ENCODE data around the gene ANKRD40CL.
A peak's percentile ranks its signal among the peaks of the same experiment; 100 is the strongest.

The ANKRD40CL gene

DNA sequence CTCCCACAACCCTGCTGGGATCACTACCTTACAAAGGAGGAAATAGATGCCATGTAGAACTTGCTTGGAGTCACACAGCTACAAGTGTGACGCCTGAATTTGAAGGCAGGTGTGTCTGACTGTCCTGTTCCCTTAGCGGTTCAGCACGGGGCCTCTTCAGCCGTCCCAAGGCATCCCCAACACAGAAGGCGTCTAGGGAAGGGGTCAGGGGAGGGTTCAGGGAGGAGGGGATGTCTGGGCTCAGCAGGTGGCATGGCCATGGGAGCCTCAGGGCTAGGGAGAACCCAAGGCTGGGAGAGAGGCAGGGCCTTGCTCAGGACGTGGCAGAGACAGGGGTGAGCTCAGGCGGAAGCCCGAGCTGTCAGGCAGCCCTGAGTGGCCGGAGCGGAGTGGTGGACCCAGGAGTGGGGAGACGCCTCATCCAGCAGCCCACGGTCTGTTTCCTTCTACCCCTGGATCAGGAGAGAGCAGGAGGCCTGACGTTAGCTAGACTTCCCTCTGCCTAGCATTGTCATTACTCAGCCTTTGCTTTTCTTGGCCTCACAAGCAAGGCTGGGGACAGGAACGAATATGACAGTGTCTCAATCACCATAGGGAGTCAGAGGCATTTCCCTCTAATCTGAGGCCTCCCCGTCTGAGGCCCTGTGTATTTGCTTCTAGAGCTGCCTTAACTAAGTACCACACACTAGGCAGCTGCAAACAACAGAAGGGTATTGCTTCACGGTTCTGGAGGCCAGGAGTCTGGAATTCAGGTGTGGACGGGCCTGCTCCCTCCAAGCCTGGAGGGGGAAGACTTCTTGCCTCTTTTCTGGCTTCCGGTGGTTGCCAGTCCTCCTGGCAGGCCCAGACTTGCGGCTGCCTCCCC lies 31.3 kb upstream of the ANKRD40CL start:
- no peak for TF ChIP-seq GATA2 (IDR thresholded peaks at IDR 0.05; ENCODE audit: low read depth, low read length)
- TF ChIP-seq GATA3 (IDR thresholded peaks at IDR 0.05; ENCODE audit: low read depth, low read length), result no peak

DNA sequence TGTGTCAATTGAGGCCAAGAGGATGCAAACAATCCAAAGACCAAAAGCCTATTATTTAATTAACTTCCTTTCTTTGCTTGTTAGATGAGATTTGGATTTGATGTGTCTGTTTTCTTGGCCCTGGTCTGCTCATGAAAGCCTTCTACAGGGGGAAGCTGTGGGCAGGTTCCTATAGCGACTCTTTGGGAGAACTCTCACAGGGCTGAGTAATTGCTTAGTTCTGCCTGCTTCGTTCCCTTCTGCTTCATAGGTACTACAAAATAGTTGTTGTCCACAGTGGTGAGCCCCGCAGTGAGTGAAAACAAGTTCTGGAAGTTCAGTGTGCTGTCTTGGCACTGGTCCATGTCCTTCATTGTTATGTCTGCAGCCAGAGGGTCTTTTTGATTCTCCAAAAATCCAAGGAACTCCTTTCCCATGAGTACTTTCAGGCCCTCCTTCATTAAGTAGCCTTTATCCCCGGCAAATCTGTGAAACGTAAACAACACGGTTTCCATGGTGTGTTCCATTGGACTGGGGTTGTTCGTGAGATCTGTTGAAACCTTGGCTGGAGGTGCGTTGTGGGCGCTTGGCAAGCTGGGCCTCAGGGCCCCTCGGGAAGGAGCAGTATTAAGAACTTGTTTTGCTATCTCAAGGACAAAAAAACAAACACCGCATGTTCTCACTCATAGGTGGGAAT lies 30.0 kb upstream of the ANKRD40CL start:
- TF ChIP-seq GATA3 (IDR thresholded peaks at IDR 0.05; ENCODE audit: low read depth, low read length) (no peak), GATA2 (IDR thresholded peaks at IDR 0.05; ENCODE audit: low read depth, low read length) (no peak)

DNA sequence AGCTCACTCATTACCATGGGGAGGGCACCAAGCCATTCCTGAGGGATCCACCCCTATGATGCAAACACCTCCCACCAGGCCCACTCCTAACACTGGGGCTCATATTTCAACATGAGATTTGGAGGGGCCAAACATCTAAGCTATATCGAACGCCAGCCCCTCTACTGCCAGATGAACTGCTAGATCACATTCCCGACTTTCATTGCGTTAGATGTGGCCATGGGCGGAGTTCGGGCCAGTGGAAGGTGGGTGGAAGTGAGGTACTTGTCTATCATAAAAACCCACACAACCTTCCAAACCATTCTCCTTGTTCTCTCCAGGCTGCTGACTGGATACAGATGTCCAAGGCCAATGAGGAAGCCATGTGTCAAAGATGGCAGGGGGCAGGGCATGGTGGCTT lies 27.0 kb upstream of the ANKRD40CL start:
- TF ChIP-seq GATA2 (IDR thresholded peaks at IDR 0.05; ENCODE audit: low read depth, low read length) (no peak), GATA3 (IDR thresholded peaks at IDR 0.05; ENCODE audit: low read depth, low read length) (no peak)

DNA sequence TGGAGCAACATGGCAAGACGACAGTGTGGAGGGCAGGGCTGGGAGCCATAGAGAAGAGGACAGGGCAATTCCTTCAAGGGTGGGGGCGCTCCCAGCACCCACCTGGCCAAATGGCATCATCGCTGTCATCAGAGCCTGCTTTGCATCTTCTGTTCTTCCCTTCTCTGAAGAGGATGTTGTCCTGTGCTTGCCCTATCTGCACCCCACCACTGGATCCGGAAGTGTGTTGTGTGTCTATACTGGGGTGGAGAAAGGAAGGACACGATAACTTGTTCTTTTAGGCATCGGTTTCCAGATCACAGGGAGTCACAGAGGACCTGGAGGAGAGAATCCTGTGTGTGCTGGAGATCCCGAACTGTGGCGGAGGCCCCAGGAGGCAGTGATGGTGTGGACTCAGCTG lies 25.7 kb upstream of the ANKRD40CL start:
- TF ChIP-seq GATA2 (IDR thresholded peaks at IDR 0.05; ENCODE audit: low read depth, low read length) (no peak), GATA3 (IDR thresholded peaks at IDR 0.05; ENCODE audit: low read depth, low read length) (no peak)

- no peak for TF ChIP-seq GATA2 (IDR thresholded peaks at IDR 0.05; ENCODE audit: low read depth, low read length)
- TF ChIP-seq GATA3 (IDR thresholded peaks at IDR 0.05; ENCODE audit: low read depth, low read length), result no peak
These were observed 24.8 kb upstream of the ANKRD40CL start for GRCh38 chr17:50792132-50792531.

DNA sequence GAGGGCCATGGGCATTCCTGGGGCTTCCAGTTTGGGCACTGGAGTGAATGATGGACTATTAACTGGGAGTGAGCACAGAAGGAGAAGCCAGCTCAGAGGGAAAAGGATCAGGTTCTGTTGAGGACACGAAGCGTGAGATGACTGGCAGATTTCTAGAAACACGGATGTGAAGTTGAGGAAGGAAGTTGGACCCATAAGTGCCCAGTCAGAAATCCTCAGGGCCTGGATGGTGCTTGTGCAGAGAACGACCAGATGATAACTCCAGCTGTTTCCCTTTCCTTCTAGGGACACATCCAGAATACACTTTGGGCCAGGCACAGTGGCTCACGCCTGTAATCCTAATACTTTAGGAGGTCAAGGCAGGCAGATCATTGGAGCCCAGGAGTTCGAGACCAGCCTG lies 23.3 kb upstream of the ANKRD40CL start:
- no peak for TF ChIP-seq GATA3 (IDR thresholded peaks at IDR 0.05; ENCODE audit: low read depth, low read length)
- TF ChIP-seq GATA2 (IDR thresholded peaks at IDR 0.05; ENCODE audit: low read depth, low read length), result no peak

DNA sequence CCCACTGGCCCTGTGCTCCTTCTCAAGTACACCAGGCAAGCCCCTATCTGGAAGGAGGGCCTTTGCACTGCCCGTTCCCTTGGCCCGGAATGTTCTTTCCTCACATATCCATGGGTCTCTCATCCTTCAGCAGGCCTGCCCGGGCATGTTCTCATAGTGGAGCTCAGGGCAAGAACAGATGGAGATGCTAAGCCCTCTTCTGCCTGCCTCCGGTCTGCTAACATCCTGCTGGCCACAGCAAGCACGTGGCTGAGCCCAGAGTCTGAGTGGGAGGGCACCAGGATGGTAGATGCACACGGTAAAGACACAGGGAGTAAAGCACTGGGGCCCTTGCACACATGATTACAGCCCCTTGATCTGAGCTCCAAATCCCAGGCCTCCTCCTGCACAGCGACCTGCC lies 19.8 kb upstream of the ANKRD40CL start:
- TF ChIP-seq GATA2 (IDR thresholded peaks at IDR 0.05; ENCODE audit: low read depth, low read length) (no peak), GATA3 (IDR thresholded peaks at IDR 0.05; ENCODE audit: low read depth, low read length) (no peak)

- TF ChIP-seq GATA2 (IDR thresholded peaks at IDR 0.05; ENCODE audit: low read depth, low read length) (no peak), GATA3 (IDR thresholded peaks at IDR 0.05; ENCODE audit: low read depth, low read length) (no peak)
These were observed 18.7 kb upstream of the ANKRD40CL start for GRCh38 chr17:50785946-50786570.

- TF ChIP-seq GATA2 (IDR thresholded peaks at IDR 0.05; ENCODE audit: low read depth, low read length) (no peak), GATA3 (IDR thresholded peaks at IDR 0.05; ENCODE audit: low read depth, low read length) (no peak)
These were observed 17.8 kb upstream of the ANKRD40CL start for GRCh38 chr17:50785126-50785525.

DNA sequence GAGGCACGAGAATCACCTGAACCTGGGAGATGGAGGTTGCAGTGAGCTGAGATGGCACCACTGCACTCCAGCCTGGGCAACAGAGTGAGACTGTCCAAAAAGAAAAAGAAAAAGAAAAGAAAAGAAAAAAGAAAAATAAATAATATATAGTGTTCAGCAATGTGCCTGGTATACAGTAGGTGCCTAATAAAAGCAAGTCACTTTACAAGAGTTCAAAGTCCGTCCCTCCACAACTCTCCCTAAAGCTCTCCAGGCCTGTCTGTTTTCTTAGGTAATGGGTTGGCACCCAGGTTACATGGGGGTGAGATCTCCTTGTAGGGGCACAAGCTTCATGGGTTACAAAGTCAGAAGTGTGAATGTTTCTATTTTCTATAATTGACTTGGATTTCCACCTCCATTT lies 16.6 kb upstream of the ANKRD40CL start:
- TF ChIP-seq GATA2 (IDR thresholded peaks at IDR 0.05; ENCODE audit: low read depth, low read length) (no peak), GATA3 (IDR thresholded peaks at IDR 0.05; ENCODE audit: low read depth, low read length) (no peak)

DNA sequence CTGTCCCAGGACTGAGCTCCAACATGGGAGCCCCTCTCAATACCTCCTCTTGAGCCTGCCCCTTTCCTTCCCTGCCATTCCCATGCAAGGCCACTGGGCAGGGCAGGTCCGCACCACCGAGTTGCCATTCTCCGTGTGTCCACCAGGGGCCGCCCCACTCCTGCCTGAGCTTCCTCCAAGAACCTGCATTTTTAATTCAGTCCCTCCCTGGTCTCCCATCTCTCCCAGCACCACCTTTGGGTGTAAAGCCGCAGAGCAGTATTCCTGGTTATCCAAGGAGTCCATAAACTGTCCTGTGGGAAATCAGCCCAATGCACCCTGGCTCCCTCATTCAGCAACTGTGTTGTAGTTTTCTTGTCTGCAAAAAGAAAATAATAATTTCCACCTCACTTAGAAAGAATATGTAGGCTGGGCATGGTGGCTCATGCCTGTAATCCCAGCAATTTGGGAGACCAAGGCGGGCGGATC lies 15.9 kb upstream of the ANKRD40CL start:
- TF ChIP-seq GATA3 (IDR thresholded peaks at IDR 0.05; ENCODE audit: low read depth, low read length) (no peak), GATA2 (IDR thresholded peaks at IDR 0.05; ENCODE audit: low read depth, low read length) (no peak)

- TF ChIP-seq GATA2 (IDR thresholded peaks at IDR 0.05; ENCODE audit: low read depth, low read length) (no peak), GATA3 (IDR thresholded peaks at IDR 0.05; ENCODE audit: low read depth, low read length) (no peak)
These were observed 13.8 kb upstream of the ANKRD40CL start for GRCh38 chr17:50781167-50781566.

DNA sequence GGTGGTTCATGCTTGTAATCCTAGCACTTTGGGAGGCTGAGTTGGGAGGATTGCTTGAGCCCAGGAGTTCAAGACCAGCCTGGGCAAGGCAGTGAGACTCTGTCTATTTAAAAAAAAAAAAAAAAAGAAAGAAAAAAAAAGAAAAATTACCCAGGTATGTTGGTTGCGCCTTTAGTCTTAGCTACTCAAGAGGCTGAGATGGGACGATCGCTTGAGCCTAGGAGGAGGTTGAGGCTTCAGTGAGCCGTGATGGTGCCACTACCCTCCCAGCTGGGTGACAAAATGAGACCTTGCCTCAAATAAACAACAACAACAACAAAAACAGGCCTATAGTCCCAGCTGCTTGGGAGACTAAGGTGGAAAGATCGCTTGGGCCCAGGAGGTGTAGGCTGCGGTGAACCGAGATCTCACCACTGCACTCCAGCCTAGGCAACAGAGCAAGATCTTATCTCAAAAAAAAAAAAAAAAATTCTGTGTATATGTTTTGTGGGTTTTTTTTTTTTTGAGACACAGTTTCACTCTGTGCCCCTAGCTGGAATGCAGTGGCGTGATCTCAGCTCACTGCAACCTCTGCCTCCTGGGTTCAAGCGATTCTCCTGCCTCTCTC lies 12.5 kb upstream of the ANKRD40CL start:
- peak; percentile 65 for TF ChIP-seq GATA2 (IDR thresholded peaks at IDR 0.05; ENCODE audit: low read depth, low read length)
- TF ChIP-seq GATA3 (IDR thresholded peaks at IDR 0.05; ENCODE audit: low read depth, low read length), result no peak

DNA sequence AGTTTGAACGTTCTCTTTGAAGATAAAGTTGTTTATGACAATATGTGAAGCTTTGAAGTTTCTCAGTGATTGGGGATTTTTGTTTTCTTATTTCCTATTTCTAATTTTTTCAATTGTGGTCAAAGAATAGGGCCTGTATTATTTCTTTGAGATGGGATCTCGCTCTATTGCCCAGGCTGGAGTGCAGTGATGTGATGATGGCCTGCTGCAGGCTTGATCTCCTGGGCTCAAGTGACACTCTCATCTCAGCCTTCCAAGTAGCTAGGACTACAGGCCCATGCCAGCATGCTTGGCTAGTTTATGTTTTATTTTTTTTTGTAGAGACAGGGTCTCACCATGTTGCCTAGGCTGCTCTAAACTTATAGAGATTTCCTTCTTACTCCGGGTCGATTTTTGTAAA lies 11.7 kb upstream of the ANKRD40CL start:
- TF ChIP-seq GATA2 (IDR thresholded peaks at IDR 0.05; ENCODE audit: low read depth, low read length) (no peak), GATA3 (IDR thresholded peaks at IDR 0.05; ENCODE audit: low read depth, low read length) (no peak)
